Activated CD8-positive, alpha-beta memory T cell treated with anti-CD3 and anti-CD28 coated beads, Interleukin-2, amount 50 U/mL, for 4 hours (primary cell): Measurements from ENCODE around the gene ZNF425.
A peak's percentile ranks its signal among the peaks of the same experiment; 100 is the strongest.
"Not testable (repeated sequence)": the region's sequence is repeated elsewhere in the genome, so short reads cannot be mapped to it uniquely, and the experiment has no call there.

ENCODE experiments used
- DNase-seq: peaks from one replicate; pipeline ENCODE4 v3.0.0-alpha.2; 2020

ZNF425 gene

GRCh38 chr7:149071641-149072437 lies 54.3 kb downstream of the ZNF425 start:
- DNase-seq, result peak; percentile 48

- no peak for DNase-seq
Observed at GRCh38 chr7:149071182-149071635, 54.9 kb downstream of the ZNF425 start.

- no peak for DNase-seq
Observed at GRCh38 chr7:149070372-149071125, 55.6 kb downstream of the ZNF425 start.

- no peak for DNase-seq
Observed at GRCh38 chr7:149067869-149068268, 58.3 kb downstream of the ZNF425 start.

GRCh38 chr7:149063476-149063875 lies 62.6 kb downstream of the ZNF425 start:
- DNase-seq, result no peak

GRCh38 chr7:149062217-149062899 lies 63.8 kb downstream of the ZNF425 start:
- not testable (repeated sequence) for DNase-seq

- no peak for DNase-seq
Observed at GRCh38 chr7:149060156-149060555, 66.0 kb downstream of the ZNF425 start.

GRCh38 chr7:149053885-149054284 lies 72.2 kb downstream of the ZNF425 start:
- DNase-seq, result no peak

- DNase-seq, result no peak
Observed at GRCh38 chr7:149053384-149053783, 72.7 kb downstream of the ZNF425 start.
